Measurements from ENCODE around the gene DAPK2. TPM values are rescaled to one million over a fixed set of nuclear protein-coding genes. Genes with fewer than 3 reads are reported as not detected.

Gene DAPK2
- polyA plus RNA-seq, 2 of the 4 experiments (the other 2 are of a cell fraction) = 3.1 to 4.8 TPM

DNA sequence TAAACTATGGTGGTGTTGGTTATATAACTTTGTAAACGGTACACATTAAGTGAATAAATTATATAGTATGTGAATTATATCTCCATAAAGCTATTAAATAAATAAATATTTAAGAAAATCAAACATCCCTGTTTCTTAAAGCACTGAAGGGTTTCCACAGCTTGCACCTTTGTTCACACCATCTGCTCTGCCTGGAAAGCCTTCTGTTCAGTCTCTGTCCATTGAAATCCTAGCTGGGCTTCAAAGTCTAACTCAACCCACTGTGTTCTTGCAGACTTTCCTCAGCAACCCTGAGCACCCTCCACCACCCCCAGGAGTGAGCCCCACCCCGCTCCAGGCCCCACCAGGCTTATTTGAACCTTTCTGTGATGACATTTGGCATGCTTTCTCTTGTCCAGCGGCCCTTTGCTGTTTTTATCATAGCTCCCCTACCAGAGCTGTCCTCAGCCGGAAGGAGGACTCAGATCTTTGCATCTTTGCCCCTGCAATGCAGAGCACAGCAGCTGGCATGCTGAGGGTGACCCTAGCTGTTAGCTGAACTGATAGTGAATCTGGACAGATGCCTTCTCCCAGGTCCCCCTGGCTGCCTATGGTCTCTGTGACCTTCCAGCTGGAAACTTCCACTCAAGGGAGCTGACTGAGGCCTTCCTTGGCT is 105.2 kb downstream of the DAPK2 start:
- Histone ChIP-seq H3K4me1 (no peaks in the 10 kb centered on the region), H3K4me3 (no peak overlapping the region), H3K27ac (no peak overlapping the region), H3K9me3 (no peaks in the 10 kb centered on the region), H3K4me2 (no peak overlapping the region)
- POLR2A ChIA-PET = no interaction called here
- ATAC-seq (no peak), DNase-seq (ENCODE audit: low read depth in 1 of 2, low spot score in 1 of 2) (no peak), FAIRE-seq (no peak)
- TF ChIP-seq FOSB (CRISPR knock-in tag; IDR thresholded peaks at IDR 0.05) (no peak), MAX (IDR thresholded peaks at IDR 0.05) (no peak), FOSL2 (IDR thresholded peaks at IDR 0.05) (no peak), FOSL2 (CRISPR knock-in tag; IDR thresholded peaks at IDR 0.05) (no peak), ZC3H11A (IDR thresholded peaks at IDR 0.05) (no peak), HEYL (CRISPR knock-in tag; IDR thresholded peaks at IDR 0.05) (no peak), GATA3 (IDR thresholded peaks at IDR 0.05; ENCODE audit: borderline replicate concordance) (no peak), E2F6 (IDR thresholded peaks at IDR 0.05; ENCODE audit: borderline replicate concordance, low read depth) (no peak), CEBPB (IDR thresholded peaks at IDR 0.05) (no peak), REST (IDR thresholded peaks at IDR 0.05) (no peak), HOXB5 (CRISPR knock-in tag; IDR thresholded peaks at IDR 0.05) (no peak), CHD4 (IDR thresholded peaks at IDR 0.05; ENCODE audit: borderline replicate concordance) (no peak), FOXS1 (CRISPR knock-in tag; IDR thresholded peaks at IDR 0.05) (no peak)
- TF ChIP-seq, protein P1, sequence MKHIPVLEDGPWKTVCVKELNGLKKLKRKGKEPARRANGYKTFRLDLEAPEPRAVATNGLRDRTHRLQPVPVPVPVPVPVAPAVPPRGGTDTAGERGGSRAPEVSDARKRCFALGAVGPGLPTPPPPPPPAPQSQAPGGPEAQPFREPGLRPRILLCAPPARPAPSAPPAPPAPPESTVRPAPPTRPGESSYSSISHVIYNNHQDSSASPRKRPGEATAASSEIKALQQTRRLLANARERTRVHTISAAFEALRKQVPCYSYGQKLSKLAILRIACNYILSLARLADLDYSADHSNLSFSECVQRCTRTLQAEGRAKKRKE (CRISPR knock-in tag; IDR thresholded peaks at IDR 0.05; ENCODE audit: low read depth) = no peak
- TF ChIP-seq, protein P2, sequence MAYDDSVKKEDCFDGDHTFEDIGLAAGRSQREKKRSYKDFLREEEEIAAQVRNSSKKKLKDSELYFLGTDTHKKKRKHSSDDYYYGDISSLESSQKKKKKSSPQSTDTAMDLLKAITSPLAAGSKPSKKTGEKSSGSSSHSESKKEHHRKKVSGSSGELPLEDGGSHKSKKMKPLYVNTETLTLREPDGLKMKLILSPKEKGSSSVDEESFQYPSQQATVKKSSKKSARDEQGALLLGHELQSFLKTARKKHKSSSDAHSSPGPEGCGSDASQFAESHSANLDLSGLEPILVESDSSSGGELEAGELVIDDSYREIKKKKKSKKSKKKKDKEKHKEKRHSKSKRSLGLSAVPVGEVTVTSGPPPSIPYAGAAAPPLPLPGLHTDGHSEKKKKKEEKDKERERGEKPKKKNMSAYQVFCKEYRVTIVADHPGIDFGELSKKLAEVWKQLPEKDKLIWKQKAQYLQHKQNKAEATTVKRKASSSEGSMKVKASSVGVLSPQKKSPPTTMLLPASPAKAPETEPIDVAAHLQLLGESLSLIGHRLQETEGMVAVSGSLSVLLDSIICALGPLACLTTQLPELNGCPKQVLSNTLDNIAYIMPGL (CRISPR knock-in tag; IDR thresholded peaks at IDR 0.05; ENCODE audit: borderline replicate concordance) = no peak
- CTCF ChIA-PET = interaction anchor here (1.5 to 10.7 kb wide), 3 partner anchors 9 to 102 kb away, joined by 6 to 146 read pairs (median 6); partner anchors contain the start of gene DAPK2
- 53% methylated on average over 3 of the region's 4 CpGs for WGBS (ENCODE audit: missing lambda C conversion rate)

- H3K4me2 ChIP-seq = no peak overlapping the region
- 52% methylated on average over 4 of the region's 4 CpGs for WGBS (ENCODE audit: missing lambda C conversion rate)
- ATAC-seq (no peak), FAIRE-seq (no peak), DNase-seq (ENCODE audit: low read depth in 1 of 2, low spot score in 1 of 2) (no peak)
- no peak overlapping the region for H3K27ac ChIP-seq
- ChIA-PET CTCF (interaction anchor here (0.8 to 10.7 kb wide), 5 partner anchors 23 to 1273 kb away, joined by 3 to 146 read pairs (median 4); partner anchors contain the start of gene DAPK2), POLR2A (no interaction called here)
- no peaks in the 10 kb centered on the region for H3K9me3 ChIP-seq
- H3K4me3 ChIP-seq = no peak overlapping the region
- no peaks in the 10 kb centered on the region for H3K4me1 ChIP-seq
- TF ChIP-seq ZC3H11A (IDR thresholded peaks at IDR 0.05) = no peak
- TF ChIP-seq, protein P1 (CRISPR knock-in tag; IDR thresholded peaks at IDR 0.05; ENCODE audit: low read depth) = no peak
- no peak for TF ChIP-seq POLR2A (IDR thresholded peaks at IDR 0.05; ENCODE audit: low read length)
- no peak for TF ChIP-seq ZNF302 (CRISPR knock-in tag; IDR thresholded peaks at IDR 0.05)
- no peak for TF ChIP-seq SMC3 (IDR thresholded peaks at IDR 0.05)
- no peak for TF ChIP-seq NR3C1 (IDR thresholded peaks at IDR 0.05)
- no peak for TF ChIP-seq USF2 (IDR thresholded peaks at IDR 0.05)
- TF ChIP-seq RFX5 (IDR thresholded peaks at IDR 0.05) = no peak
- TF ChIP-seq ZSCAN20 (CRISPR knock-in tag; IDR thresholded peaks at IDR 0.05) = no peak
- TF ChIP-seq MAZ (IDR thresholded peaks at IDR 0.05; ENCODE audit: borderline replicate concordance, low read depth, low read length) = no peak
- no peak for TF ChIP-seq HES2 (IDR thresholded peaks at IDR 0.05)
- TF ChIP-seq PBX3 (IDR thresholded peaks at IDR 0.05) = no peak
- no peak for TF ChIP-seq BHLHE40 (IDR thresholded peaks at IDR 0.05; ENCODE audit: low read depth, low read length)
- TF ChIP-seq HOXA7 (CRISPR knock-in tag; IDR thresholded peaks at IDR 0.05) = no peak
- TF ChIP-seq FOSB (CRISPR knock-in tag; IDR thresholded peaks at IDR 0.05) = no peak
These were observed 106.7 kb downstream of the DAPK2 start for GRCh38 chr15:63939531-63940130.

Measured in A549 (cell line).